HG02571 (cell line): ENCODE results near the gene KLF15.

Source experiments
- ATAC-seq: cut with Tn5 transposase; IDR thresholded peaks from one replicate; pipeline ENCODE4 v1.9.1; 2021; ENCODE audit warnings: mild to moderate bottlenecking, moderate library complexity; ENCODE audit not compliant: unreplicated experiment

KLF15 gene

DNA sequence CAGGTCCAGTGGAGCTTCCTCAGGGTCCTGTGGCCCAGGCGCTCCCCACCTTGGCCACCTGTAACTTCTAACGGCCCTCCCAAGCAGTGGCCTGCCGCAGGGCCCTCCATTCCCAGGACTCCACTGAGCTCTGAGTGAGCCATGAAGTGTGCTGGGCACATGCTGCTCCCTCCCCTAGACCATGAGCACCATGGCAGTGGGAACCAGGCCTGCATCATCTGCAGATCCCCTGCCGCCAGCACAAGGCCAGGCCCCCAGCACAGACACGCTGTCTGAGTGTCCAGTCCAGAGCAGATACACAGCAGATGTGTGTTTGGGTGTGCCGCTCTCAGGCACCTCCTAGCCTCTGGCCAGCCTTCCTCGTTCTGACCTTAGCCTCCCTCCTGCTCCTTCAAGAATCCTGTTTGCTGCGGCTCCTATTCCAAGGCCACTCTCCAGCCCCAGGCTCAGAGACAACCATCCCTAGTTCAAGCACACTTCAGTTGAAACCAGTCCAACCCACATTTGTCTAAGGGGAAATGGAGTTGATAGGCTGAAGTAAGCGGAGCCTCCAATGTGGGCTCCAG, 7.0 kb upstream of the KLF15 start:
- no peak for ATAC-seq

DNA sequence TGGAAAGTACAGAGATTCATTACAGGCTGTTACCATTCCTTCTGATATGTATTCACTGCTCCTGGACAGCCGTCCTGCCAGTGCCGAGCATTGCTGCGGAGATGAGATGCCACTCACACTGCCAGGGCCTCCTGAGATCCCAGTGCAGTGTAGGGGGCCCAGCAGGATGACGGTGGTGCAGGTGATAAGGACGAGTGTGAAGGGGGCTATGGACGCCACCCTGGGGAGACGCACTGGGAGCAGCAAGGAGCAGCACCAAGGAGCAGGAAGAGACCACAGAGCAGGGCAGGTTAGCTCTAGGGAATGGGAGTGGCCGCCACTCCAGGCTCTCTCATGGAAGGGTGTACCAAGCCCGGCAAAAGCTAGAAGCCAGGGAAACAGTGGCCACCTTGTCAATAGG, 4.0 kb upstream of the KLF15 start:
- ATAC-seq, result no peak

DNA sequence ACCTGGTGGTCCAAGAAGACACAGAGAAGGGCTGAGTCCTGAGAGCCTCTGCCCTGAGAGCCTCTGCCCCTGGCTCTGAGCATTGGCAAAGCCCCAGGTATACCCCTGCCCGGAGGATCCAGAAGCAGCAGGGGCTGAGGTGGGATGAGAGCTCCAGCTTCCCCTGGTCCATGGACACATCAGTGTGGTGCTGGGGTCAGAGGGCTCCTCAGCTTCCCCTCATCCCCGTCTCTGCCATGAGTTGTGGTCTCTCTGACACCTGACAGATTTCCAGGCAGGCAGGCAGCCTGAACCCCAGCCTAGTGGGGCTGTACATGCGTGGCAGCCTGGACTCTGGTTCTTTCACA, 3.5 kb upstream of the KLF15 start:
- ATAC-seq, result no peak

DNA sequence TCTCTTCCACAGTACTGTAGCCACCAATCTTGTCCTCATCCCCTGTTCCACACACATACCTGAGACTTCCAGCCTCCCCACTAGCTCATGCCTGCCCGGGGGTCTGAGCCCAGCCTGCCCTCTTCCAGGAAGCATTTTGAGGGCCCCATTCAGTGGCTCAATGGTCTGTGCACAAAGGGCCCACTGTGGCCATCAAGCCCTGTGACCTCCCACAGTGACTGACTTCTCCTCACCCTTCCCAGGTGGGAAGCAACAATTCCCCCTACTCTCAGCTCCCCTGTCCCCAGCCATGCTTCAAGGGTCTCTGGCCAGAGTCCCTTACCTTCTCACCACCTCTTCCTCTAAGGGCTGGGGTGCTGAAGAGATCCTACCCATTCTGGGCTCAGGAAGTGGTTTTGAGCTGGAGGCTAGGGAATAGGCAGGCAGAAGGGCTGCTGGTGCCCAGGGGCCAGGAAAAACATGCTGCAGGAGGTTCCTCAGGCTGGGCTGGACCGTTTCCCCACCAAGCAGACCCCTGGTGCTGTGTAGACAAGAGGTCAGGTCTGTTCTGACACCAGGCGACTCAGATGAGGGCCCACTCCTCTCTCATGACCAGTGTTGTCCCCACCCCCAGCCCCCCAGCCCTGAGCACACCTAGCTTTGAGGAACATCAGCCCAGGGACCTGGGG, 3.0 kb upstream of the KLF15 start:
- ATAC-seq, result no peak

DNA sequence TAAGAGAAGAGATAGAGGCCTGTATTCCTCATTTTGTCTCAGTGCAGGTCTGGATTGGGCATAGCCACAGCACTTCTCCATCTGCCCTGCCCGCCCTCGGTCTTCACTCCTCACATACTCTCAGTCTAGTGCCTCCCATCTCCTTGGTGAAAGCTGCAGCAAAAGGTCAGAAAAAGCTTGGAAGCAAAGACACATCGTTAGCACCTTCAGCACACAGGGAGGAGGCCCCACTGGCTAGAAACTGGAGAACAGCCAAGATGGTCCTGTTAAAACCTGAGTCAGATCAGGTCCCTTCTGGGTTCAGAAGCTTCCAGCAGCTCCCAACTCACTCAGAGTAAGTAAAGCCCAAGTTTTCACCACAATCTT, 1.6 kb upstream of the KLF15 start:
- ATAC-seq, result no peak

DNA sequence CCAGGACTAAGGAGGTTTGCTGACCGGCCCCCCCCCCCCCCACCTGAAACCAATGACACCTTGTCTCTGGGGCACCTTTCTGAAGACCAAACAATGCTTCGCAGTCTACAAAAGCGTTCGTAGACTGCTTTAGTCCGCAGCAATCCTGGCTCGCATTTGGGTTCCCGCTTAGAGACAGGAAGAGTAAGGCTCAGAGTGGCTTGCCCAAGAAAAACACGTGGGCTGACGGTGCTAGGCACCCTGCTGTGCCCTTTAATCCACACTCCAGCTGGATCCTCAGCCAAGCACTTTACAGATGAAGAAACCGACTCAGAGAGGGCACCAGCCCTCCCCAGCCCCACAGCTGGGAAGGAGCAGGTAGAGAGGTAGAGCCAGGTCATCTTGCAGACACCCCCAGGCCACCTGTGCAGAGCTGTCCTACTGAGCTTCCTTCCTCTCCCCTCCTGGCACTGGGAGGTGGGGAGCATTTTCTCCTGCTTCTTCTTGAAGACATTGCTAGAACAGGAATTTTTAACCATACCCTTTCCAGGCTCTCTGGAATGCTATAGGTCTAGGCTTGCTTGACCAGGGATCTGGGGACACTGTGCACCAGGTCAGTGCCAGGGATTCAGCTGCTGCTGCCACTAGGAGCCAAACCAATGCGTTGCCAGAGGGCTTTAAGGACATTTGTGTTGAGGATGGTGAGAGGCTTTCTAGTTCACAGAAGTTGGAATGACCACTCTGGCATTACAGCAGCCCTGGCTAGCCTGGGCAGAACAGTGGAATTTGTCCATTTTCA, 1.0 kb upstream of the KLF15 start:
- ATAC-seq, result no peak

DNA sequence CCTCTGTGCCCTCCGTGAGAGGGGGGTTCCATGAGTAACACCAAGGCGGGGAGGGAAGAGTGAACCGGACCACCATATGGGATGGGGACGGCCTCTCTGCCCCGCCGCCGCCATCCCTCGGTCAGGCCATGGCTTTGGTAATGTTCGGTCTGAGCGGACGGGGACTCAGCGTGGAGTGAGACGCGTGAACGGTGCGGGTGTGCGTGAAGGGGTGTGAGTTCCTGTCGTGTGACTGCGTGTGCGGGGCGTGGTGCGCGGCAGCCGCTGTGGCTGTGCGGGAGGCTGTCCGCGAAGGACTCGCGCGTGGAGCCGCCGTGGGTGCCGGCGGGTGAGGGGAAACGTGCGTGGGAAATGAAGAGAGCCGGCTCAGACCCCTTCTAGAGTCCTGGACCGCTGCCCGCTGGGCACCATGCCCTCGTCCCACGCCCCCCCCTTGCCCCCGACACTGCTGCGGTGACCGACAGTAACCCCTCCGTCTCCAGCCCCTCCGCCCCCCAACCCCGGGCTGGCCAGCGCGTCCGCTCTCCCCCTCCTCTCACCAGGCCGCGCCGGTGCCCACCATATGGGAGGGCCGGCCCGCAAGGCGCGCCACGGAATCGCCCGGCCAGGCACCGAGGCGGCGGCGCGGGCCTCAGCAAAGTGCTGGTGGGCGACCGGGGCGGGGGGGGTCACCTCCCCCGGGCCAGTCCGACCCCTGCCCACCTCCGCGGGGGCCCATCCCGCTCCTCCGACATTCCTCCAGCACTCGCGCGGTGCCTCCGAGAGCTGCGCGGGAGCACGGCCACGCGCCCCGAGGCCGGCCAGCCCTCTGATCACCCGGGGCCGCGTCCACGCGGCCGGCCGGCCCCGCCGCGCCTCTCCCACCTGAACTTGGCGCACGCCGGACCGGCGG, 589 bp downstream of the KLF15 start:
- ATAC-seq, result no peak

DNA sequence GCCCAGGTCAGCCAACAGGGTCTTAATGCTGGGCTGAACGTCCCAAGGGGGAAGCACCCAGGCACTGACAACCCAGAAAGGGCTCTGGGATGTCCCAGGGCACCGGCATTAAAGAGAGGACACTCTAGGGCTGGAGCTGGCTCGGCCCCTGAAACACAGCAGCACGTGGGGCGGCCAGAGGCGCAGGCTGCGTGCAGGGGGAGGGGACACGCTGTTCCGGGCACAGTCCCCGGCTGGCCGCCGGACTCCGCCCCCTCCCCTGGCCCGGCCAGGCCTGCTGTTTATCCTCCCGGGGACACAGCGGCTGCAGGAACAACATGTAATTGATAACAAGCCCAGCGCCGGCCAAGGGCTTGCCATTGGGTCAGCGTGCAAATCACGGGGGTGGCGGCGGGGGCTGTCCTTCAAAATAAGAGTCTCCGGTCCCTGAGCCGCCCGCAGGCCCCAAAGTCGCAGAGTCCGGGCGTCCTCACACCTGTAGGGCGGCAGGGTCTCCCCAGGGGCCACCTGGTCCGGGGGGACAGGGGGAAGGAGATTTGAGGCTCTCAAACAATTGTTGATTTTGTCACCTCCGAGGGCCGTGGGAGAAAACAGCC, 1.3 kb downstream of the KLF15 start:
- no peak for ATAC-seq

DNA sequence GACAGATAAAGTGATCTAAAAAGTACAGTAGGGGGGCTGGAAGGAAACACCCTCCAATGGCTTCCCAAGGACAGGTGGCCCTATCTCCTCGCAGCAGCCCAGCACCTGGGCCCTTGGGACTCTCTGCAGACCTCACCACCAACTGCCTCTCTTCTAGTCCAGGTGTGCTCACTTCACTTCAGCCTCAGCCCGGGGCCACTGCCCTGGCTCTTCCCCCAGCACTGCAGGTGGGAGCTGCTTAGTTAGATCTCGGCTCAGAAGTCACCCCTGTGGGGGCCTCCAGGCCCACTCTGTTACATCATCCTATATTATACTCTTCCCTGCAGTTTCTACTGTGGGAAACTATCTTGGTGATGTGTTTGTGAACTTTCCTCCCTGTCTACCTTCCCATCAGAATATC, 2.0 kb downstream of the KLF15 start:
- no peak for ATAC-seq

DNA sequence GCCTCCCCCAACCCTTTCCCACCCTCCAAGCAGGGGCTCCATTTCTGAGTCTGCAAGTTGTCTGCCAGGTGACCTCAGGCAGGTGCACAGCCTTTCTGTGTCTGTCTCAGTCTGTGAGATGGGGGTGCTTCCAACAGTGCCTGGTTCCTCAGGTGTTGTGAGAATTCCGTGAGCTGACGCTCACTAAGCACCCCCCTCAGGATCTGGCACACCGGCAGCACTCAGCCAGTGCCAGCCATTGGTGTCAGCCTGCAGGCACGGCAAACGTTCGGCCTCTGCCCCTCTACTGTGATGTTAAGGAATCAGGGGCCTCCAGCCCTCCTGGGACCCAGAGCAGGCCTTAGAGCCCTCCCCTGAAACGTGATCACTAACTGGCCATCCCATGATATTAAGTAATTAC, 2.4 kb downstream of the KLF15 start:
- no peak for ATAC-seq

DNA sequence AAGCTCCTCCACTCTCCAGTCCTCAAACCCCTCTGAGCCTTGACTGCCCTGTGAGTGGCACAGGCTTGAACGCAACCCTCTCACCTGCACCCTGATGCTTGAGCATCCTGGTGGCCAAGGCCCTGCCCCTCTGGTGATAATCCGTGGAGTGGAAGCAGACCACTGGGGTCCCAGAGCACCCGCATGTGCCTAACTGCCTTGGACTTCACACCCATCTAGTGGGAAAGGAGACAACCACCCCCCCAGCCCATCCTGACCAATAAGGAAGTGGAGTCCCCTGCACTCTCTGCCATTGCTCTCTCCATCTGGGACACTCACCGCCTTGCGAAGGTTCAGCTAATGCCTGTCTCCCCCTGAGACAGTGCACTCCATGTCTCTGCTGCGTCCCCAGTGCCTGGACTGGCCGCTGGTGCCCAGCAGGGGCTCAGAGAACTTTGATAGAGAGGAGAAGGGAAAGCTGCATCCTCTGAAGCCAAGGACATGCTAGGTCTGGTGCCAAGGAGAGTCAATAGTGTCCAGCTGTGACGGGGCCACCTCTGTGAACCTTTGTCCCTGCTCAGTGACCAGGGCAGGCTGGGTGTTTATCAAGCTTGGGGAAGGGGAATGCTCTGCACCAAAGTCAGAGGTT, 3.4 kb downstream of the KLF15 start:
- ATAC-seq, result no peak

DNA sequence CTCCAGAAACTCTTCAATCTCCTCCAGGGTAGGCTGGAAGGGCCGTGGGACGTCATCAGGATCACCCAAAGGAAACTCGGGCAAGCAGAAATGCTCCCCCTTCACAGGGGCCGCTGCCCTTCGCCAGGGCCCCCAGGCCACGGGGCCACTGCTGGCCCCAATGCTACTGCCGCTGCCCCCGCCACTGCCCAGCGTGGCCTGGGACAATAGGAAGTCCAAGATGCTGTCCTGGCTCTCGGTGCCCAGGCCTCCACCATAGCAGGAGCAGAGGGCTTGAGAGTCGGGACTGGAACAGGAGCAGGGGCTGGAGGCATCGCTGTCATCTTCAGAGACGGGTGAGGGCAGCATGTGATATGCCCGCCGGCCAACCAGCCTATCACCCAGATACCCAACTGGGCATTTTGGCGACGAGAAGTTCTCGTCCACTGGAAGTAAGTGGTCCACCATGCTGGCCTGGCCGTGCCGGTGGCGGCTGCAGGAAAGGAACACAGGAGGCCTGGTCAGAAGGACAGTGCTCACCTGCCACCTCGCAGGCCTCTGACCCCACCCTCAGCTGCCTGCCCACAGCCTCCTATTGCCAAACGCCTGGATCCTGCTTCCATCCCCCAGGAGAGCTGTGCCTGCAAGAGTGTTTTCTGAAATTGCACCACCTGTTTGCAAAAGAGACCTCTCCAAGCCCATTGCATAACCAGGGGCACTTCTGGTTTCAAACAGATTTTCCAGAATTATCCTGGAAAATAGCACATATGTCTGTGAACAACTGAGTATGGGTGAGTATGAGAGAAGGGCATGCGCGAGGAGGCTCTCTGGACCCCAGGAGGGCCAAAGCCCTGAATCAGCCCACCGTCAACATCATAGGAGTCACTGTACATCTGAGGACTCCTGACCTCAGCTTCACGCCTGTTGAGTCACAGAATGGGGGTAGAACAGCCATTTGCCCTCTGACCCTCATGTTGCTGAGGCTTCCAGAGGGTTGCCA, 4.4 kb downstream of the KLF15 start:
- ATAC-seq, result no peak

DNA sequence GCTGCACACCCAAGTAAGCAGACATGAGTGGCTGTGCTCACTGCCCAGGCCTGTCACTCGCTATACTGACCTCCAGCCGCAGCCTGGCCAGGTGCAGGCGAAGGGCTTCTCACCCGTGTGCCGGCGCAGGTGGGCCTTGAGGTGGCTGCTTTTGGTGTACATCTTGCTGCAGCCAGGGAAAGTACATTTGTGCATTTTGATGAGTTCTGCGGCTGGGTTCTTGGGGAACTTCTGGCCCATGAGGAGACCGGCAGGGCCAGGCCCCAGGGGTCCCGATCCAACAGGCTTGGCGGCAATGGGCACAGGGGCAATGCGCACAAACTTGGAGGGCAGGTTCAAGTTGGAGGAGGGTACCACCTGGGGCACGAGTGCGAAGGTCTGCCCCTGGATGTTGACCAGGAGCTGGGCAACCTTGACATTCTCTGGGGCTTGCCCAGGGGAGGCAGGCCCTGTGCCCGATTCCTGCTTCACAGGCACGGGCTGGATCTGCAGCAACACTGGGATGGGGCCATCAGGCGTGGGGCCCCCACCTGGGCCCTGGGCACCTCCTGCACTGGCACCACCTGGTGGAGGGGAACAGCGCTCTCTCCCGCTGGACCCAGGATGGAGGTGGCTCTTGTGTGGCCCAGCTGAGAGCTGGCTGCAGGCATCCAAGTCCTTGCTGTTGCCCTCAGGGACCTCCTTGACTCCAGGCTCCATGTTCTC, 5.3 kb downstream of the KLF15 start:
- no peak for ATAC-seq

DNA sequence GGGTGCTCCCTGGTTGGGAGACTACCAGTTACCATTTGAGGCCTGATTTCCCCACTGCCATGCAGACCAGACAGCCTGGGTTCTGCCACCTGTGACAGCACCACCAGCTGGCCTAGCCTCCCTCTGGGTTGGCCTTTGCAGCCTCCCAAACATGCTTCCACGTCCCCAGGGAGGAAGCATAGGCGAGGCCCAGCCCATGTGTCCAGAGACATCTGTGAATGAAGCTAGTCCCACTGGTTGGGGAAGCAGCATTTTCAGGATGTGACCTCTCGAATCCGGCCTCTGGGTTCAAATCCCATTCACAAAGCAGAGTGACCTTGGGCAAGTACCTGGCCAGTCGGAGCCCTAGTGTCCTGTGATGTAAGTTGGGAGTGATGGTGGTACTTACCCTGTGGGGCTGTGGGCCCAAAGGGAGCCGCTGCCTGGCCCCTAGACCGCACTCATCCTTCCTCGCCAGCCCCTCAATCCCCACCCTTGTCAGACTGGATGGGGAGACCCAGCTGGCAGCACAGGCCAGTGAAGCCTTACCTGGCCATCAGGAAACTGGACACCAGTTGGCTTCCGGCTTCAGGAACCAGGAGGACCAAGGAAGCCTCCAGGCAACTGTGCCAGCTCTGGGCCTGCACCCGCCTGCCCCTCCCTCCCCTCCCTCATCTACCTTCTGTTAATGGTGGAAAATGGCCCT, 6.0 kb downstream of the KLF15 start:
- no peak for ATAC-seq

DNA sequence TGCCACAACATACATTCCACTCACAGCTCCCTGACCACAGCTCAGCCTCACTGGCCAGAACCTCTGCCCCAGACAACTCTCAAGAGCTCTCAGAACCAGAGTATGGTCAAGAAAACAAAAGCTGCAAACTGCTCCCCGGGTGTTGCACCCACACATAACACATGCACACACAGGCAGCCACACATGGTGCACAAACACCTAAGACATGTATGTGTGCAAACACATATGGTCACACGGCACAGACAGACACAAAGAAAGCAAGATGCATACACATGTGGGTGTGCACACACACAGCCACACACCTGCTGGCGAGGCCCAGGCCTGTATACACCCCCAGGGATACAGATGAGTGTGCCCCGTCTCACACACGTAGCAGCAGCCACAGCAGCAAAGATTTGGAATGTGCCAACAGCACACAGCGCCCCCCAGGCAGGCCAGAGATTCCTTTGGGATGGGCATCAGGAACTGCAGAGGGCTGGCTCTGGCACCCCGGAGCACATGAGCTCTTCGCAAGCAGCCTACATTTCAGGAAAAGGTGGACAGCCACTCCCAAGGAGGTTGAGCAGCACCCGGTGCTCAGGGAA, 6.6 kb downstream of the KLF15 start:
- ATAC-seq, result no peak

DNA sequence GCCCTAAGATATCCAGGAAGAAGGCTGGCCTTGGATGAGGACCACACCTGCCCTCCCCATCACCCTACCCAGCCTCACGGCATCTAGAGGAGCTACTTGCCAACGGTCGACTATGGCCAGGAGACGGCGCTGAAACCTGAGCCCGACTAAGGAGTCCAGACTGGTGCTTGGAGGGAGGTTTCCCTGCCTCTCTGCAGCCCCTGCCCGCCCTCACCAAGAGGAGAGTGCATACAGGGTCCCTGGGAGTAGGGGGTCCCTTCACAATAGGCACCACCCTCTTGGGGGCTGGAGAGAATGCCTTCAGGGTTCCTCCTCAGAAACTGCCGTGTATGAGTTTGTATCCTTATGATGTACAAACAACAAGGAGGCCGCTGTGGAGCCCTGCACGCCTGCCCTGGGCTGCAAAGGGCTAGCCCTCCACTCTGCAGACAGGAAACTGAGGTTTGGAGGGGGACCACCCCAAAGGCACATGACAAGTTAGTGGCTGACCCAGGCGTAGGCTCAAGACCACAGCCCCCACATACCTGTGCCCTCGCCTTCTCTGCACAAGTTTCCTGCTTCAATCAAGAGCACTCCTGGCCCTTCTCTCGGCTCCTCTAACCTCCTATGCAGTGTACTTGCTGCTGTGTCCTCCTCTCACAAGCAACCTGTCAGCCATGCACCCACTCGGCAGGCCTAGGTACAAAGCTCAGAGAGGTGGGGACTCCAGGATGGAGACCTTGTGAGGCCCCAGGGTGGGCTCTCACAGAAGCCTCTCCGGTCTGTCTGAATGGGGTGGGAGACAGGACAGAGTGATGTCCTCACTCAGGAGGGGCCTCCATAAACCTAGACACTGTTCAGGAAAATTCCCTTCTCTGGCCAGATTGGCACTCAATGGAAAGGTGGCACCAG, 7.4 kb downstream of the KLF15 start:
- ATAC-seq, result no peak

DNA sequence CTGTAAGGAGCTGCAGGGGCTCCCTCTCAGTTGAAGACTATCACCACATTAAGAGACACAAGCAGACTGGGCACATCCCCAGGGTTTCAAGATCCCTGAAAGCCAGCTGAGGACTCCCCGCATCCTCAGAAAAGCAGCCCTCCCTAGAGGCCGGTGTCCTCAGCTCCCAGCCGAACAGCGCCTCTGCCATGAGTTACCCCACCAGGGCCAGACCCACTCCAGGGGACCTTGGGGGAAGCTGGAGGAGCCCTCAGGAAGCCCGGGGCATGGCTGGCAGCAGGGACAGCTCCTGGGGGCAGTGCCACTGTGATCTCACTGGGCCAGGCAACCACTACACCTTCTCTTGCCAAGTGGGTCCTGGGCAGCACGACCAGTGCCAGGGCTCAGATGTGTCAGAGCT, 8.1 kb downstream of the KLF15 start:
- ATAC-seq, result no peak
